ENCODE measurements around the gene RABGAP1. TPM values are rescaled to one million over a fixed set of nuclear protein-coding genes. Genes with fewer than 3 reads are reported as not detected.
A peak's percentile ranks its signal among the peaks of the same experiment; 100 is the strongest.

Gene RABGAP1
- total RNA-seq, 1 experiment from 2014 or later = 64.0 TPM

GRCh38 chr9:123138163-123138562, 197.3 kb downstream of the RABGAP1 start:
- no peak overlapping the region for H3K27ac ChIP-seq (ENCODE audit: low read depth, low read length, poor library complexity, severe bottlenecking)
- BruUV-seq (replicated peaks) = no TSS peak
- H3K9me3 ChIP-seq (ENCODE audit: low read depth, low read length, poor library complexity, severe bottlenecking) = no peaks in the 10 kb centered on the region
- intact Hi-C loops (cut with micrococcal nuclease; ENCODE audit: unreplicated experiment) = no loop called here
- no peak for DNase-seq (ENCODE audit: low spot score)
- ChIA-PET POLR2A (ENCODE audit: low non-redundant PET) (no interaction called here), CTCF (no interaction called here)
- TF ChIP-seq EZH2 (IDR thresholded peaks at IDR 0.05; ENCODE audit: borderline replicate concordance, low read depth, low read length, poor library complexity, severe bottlenecking) (no peak), CTCF (conservative IDR thresholded peaks at IDR 0.05; ENCODE audit: low read depth, low read length) (no peak)
- H3K4me1 ChIP-seq (ENCODE audit: insufficient read depth, low read length, poor library complexity, severe bottlenecking) = no peaks in the 10 kb centered on the region
- H3K4me3 ChIP-seq (ENCODE audit: low read depth, low read length, poor library complexity, severe bottlenecking) = no peak overlapping the region
- peaks cover 13% of the 10 kb centered on the region for H3K36me3 ChIP-seq (ENCODE audit: insufficient read depth, low read length, poor library complexity, severe bottlenecking)
- no peaks in the 10 kb centered on the region for H3K27me3 ChIP-seq (replicated peaks; ENCODE audit: insufficient read depth, low read depth, low read length, poor library complexity)

GRCh38 chr9:123149067-123149466, 208.2 kb downstream of the RABGAP1 start:
- no TSS peak for BruUV-seq (replicated peaks)
- Histone ChIP-seq H3K9me3 (ENCODE audit: low read depth, low read length, poor library complexity, severe bottlenecking) (peaks cover 5% of the 10 kb centered on the region), H3K4me1 (ENCODE audit: insufficient read depth, low read length, poor library complexity, severe bottlenecking) (no peaks in the 10 kb centered on the region), H3K4me3 (ENCODE audit: low read depth, low read length, poor library complexity, severe bottlenecking) (no peak overlapping the region), H3K27me3 (replicated peaks; ENCODE audit: insufficient read depth, low read depth, low read length, poor library complexity) (no peaks in the 10 kb centered on the region), H3K27ac (ENCODE audit: low read depth, low read length, poor library complexity, severe bottlenecking) (no peak overlapping the region), H3K36me3 (ENCODE audit: insufficient read depth, low read length, poor library complexity, severe bottlenecking) (peaks cover 8% of the 10 kb centered on the region)
- no peak for DNase-seq (ENCODE audit: low spot score)
- POLR2A ChIA-PET (ENCODE audit: low non-redundant PET) = no interaction called here
- CTCF ChIA-PET = no interaction called here
- intact Hi-C loops (cut with micrococcal nuclease; ENCODE audit: unreplicated experiment) = no loop called here
- no peak for TF ChIP-seq CTCF (conservative IDR thresholded peaks at IDR 0.05; ENCODE audit: low read depth, low read length)
- no peak for TF ChIP-seq EZH2 (IDR thresholded peaks at IDR 0.05; ENCODE audit: borderline replicate concordance, low read depth, low read length, poor library complexity, severe bottlenecking)

- no peak for TF ChIP-seq EZH2 (IDR thresholded peaks at IDR 0.05; ENCODE audit: borderline replicate concordance, low read depth, low read length, poor library complexity, severe bottlenecking)
- TF ChIP-seq CTCF (conservative IDR thresholded peaks at IDR 0.05; ENCODE audit: low read depth, low read length) = no peak
- Histone ChIP-seq H3K4me1 (ENCODE audit: insufficient read depth, low read length, poor library complexity, severe bottlenecking) (no peaks in the 10 kb centered on the region), H3K36me3 (ENCODE audit: insufficient read depth, low read length, poor library complexity, severe bottlenecking) (peaks cover 8% of the 10 kb centered on the region), H3K27me3 (replicated peaks; ENCODE audit: insufficient read depth, low read depth, low read length, poor library complexity) (no peaks in the 10 kb centered on the region), H3K27ac (ENCODE audit: low read depth, low read length, poor library complexity, severe bottlenecking) (no peak overlapping the region), H3K4me3 (ENCODE audit: low read depth, low read length, poor library complexity, severe bottlenecking) (no peak overlapping the region), H3K9me3 (ENCODE audit: low read depth, low read length, poor library complexity, severe bottlenecking) (peaks cover 5% of the 10 kb centered on the region)
- BruUV-seq (replicated peaks) = no TSS peak
- ChIA-PET CTCF (no interaction called here), POLR2A (ENCODE audit: low non-redundant PET) (no interaction called here)
- intact Hi-C loops (cut with micrococcal nuclease; ENCODE audit: unreplicated experiment) = no loop called here
- DNase-seq (ENCODE audit: low spot score) = peak; percentile 10
Observed at GRCh38 chr9:123150708-123151503, 210.1 kb downstream of the RABGAP1 start.

Other genes starting within 250 kb of the RABGAP1 start
- gene OR1L4, start 217.0 kb upstream of the RABGAP1 start, total RNA-seq (2021) = not detected in 2 replicates
- gene OR1L6, start 198.7 kb upstream of the RABGAP1 start, total RNA-seq (2021) = not detected in 2 replicates
- not detected in 2 replicates for gene OR5C1, start 152.1 kb upstream of the RABGAP1 start, total RNA-seq (2021)
- not detected in 2 replicates for gene OR1K1, start 140.9 kb upstream of the RABGAP1 start, total RNA-seq (2021)
- gene PDCL, start 112.4 kb upstream of the RABGAP1 start, total RNA-seq (2021) = 32.8 and 35.5 TPM in 2 replicates
- 70.2 and 71.1 TPM in 2 replicates for gene RC3H2, start 35.7 kb upstream of the RABGAP1 start, total RNA-seq (2021)
- 10.4 and 10.5 TPM in 2 replicates for gene ZBTB6, start 27.7 kb upstream of the RABGAP1 start, total RNA-seq (2021)
- 10.1 and 10.9 TPM in 2 replicates for gene ZBTB26, start 9.5 kb upstream of the RABGAP1 start, total RNA-seq (2021)
- gene GPR21, start 92.6 kb downstream of the RABGAP1 start, total RNA-seq (2021) = 0.31 TPM in 1 of 2 replicates, not detected in the other

Data from A673 (cell line).